Activated CD4-positive, CD25-positive, alpha-beta regulatory T cell (primary cell): ENCODE measurements around the gene ANKS1A.

Source experiments
- DNase-seq, 4 experiments: peaks; one replicate each; lab custom pipeline; 2025; lab: John Stamatoyannopoulos, UW

The ANKS1A gene

DNA sequence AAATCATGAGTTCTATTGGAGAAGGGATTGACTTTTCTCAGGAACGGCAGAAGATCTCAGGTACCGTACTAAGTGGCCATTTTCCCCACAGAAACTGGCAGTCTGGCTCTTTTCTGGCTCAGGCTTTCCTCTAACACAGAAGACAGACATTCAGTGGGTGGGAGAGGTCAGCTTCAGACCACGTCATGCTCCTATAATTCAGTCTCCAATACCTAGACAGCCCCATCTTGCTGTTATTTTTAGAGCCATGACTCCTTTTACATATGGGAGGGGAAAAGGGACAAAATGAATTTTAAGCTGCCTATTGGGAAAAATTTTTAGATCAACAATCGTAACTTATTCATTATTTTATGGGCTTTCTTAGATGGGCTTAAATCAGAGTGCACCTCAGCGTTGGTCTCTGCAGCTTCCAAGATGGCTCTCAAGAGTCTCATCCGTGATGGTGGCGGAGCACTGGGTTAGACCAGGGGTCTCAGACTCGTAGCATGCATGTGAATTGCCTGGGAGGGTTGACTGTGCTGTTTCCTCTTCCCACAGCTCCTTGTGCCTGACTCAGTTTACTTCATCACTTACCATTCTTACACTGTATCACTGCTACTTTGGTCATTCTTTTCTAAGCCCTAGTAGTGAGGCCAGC lies 165.2 kb downstream of the ANKS1A start:
- DNase-seq, result no peak

DNA sequence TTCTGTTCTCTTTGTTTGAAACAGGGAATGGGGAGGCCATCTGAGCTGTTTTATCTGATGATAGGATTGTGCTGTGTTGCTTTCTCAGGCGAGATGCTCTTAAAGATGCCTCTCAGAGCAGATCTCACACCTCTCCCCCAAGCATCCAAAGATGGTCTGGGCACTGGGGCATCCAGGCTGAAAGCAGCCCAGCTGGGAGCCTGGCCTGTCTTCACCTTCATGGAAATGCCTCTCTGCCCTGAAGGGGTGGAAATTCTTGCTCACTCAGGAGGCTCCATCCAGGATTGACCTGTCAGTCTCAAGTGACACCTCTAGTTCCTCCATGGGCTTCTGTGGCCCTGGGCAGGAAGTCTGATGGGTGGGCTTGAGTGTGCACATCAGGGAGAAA lies 165.7 kb downstream of the ANKS1A start:
- DNase-seq, result no peak

DNA sequence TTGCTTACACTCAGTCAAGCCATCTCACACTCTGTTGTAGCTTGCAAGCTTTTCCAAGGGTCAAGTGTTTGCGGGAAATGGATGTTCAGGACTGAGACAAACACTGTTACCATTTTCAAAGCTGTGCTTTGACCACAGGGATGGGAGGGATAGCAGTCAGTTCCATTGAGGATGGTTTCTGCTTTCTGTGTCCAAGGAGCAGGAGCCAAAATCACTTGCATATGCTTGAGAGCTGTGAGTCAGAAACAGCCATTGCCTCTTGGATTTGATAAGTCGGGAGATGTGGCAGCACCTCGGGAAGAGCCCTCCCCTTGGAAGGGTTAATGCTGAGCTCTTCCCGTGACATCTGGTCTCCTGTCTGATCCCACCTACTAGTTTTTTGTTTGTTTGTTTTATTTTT lies 166.8 kb downstream of the ANKS1A start:
- DNase-seq, result no peak

DNA sequence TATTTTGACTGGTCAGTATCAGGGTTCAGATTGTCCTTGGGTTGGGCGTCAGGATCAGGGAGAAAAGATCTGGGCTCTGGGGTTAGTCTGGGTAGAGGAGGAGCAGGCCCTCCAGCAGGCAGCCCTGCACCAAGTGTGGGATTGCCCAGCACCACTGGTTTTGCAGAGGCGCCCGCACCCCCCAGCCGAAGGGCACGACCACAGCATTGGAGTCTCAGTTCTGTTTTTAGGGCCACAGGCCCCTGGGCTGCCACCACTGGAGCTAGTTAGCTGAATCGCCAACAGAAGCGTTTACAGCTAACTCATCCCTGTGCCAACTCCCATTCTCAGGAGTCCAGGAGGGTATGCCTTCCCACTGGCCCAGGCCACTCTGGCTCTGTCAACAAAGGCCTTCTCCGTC lies 167.9 kb downstream of the ANKS1A start:
- no peak for DNase-seq

DNA sequence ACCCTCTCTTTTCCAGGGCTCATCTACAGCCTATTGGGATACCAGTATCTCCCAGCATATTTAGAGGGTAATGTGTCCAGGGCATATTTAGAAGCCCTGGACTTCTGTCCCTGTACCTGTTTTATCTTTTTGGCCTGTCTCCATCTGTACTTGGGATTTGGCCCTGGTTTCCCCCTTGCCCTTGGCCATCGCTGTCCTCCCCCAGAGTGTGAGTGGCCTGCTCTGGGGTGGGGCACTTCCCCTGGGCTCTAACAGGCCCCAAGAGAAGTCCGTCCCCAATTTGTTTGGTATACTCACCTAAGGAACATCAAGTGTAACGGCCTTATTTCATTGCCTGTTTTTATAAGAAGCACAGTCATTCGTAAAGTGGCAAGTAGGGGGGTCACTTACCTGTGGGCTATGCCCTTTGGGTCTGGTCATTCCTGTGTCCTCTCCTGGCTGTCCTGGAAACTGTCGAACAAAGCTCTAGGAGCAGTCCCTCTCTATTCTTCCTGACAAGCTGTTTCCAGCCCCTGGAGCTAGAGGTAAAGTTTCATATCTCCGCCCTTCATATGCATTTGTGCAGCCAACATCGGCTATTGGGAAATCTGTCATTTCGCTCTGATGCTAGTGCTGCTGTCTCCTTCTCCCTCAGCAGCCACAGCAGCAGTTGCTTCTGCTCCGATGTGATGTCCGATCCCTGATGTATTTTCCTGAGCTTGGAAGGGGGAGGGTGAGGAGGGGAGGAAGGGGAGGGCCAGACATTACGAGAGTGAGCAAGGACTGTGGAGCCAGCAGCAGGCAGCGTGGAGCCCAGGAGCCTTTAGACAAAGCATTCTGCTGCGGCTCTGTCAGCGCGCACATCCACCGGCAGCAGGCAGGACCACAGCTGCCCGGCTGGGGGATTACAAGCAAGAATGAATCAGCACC lies 168.6 kb downstream of the ANKS1A start:
- no peak for DNase-seq

DNA sequence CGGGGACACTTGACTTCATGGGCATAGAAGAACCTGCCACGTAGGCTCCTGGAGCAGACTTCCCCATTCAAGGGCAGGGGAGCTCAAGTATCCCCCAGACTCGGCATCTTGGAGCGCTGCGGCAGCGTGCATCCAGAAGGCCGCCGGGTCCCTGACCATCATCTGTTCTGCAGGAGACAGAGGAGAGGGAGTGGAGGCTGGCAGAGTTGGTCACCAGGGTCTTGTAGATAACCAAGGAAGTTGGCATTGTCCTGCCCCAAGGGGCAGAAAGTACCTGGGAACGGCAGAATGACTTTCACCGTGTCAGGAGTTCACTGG lies 169.3 kb downstream of the ANKS1A start:
- no peak for DNase-seq

DNA sequence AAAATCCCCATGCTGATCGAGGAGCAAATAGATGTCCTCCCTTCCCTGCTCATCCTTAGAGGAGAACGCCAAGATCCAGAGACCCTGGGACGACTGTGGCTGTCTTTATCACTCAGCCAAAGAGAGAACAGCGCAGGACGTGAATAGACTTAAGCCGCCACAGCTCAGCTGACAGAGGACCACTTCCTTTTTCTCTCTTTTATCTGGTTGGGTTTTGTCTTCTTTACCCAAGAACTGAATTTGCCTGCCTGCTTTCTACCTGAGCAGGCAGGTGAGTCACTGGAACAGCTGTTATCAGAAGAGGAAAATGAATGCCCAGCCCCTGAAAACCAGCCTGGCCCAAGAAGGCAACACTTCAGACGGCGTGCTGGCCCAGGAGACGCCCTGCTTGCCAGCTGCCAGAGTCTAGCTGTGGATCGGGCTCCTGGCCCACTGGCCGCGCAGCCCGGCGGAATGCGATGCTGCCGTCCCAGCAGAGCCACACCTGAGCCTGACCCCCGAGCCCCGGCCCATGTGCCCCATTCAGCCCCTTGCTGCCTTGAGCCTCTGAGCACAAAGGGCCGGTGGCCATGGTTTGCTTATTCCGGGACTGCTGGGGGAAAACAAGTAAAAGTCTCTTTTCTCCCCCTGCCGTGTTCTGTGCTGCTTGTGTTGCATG lies 169.9 kb downstream of the ANKS1A start:
- no peak for DNase-seq

DNA sequence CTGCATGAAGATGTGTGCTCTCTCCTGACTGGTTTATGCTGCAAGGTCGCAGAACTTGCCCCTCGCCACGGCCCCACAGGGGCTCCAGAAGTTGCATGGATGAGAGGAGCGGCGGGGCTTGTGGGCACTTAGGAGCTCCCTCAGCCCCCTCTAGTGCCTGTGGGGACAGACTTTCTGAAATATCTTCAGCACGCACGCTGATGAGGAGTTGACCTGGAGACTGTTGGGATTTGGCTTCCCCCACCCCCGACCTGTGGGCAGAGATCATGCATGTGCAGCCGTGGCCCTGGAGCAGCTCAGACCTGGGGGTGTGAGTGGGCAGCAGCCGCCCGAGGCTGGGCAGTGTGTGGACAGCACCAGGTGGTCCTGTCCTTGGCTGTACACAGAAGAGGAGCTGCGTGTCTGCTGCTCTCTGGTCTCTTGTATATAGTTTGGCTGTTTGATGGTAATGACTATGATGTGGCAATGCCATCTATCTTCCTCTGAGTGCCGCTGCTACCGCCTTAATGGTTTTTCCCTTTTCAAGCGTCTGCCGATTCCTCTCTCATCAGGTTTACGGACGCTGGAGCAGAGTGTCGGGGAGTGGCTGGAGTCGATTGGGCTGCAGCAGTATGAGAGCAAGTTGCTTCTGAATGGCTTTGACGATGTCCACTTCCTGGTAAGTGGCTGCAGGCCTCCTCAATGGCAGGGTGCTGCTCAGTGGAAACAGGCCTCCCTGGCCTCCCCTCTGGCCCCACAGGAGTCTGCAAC lies 170.7 kb downstream of the ANKS1A start:
- no peak for DNase-seq

DNA sequence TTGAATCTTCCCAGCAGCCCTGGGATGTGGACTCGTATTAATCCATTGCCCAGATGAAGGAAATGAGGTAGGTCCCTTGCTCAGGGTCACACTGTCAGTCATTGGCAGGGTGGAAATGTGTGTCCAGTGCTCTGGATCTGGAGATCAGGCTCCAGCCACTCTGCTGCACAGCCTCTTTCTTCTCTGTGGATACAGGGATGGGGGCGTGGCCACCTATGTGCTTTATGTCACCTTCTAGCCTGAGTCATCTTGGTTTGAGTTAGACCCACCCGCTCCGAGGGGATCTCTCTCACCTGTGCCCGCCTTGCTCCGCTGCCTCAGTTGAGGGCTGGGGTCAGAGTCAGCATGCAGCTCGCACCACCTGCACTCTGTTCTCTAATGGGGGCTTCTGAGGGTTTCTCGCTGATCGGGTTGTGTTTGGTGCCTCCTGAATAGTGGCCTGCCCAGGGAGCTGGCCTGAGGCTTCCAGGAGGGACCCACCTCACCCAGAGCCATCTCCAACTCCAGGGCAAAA lies 172.1 kb downstream of the ANKS1A start:
- DNase-seq, result no peak

DNA sequence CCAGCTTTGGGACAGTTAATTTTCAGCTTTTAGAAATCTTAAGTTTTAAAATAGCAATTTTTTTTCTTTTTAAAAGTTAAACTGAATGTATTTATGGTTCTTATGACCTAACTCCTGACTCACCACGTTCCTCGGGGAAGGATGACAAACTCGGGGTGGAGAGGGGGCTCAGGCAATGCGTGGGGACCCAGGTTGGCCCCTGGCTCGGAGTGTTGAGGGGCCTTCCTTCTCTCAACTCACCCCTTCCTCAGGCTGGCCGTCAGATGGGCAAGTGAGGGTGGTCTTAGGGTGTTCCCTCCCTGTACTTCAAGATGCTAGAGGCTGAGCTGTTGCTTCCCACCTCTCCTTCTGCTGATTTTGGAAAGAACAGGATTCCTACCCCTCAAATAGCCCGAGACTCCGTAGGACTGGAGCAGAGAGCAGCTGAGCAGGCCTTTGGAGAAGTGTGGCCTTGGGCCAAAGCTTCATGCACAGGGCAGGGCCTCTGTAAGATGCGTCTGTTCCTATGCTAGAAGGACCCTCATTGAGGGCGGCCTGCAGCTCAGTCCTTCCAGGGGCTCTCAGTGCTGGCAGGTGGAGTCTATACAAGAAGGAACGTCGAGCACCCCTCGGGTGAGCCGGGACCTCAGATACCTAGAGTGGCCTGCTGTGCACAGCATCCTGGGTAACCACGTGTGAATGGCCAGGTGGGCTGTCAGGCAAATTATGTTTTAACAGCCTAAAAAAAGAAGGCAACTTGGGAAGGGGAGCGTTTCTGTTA lies 172.8 kb downstream of the ANKS1A start:
- DNase-seq, result no peak

DNA sequence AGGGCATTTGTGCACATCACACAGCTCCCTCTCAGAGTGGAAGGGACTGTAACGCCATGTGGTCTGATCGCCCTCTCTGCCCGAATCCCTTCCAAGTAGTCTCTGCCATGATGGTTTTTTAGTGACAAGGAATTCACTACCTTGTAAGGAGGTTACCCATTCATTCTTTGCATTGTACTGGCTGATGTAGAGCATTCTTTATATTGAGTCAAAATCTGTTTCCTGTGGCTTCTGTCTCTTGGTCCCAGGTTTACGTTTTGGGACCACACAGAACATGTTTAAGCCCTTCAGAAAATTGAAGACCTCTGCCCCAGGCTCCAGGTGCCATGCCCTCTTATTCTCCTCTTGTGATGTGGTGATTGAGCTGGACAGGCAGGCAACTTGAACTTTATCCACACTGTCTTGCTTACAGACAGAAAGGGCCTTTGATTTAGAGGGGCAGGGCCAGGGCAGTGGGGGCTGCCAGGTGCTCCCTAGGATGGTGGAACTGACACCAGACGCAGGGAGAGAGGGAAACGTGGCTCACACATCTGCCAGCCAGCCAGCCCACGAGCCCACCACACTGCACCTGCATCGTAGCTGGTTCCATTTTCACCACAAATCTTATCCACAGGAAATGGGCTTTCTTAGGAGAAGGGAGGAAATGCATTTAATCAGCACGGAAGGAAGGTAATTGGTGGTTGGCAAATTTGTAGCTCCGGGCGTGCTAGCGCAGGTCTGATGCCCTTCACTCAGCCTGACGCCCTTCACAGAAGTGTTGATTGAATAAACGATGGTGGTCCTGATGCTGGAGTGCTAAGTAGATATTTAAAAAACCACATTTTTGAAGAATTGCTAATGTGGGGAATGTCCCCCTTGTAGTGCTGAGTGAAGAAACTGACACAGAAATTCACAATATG lies 173.9 kb downstream of the ANKS1A start:
- DNase-seq, result no peak

DNA sequence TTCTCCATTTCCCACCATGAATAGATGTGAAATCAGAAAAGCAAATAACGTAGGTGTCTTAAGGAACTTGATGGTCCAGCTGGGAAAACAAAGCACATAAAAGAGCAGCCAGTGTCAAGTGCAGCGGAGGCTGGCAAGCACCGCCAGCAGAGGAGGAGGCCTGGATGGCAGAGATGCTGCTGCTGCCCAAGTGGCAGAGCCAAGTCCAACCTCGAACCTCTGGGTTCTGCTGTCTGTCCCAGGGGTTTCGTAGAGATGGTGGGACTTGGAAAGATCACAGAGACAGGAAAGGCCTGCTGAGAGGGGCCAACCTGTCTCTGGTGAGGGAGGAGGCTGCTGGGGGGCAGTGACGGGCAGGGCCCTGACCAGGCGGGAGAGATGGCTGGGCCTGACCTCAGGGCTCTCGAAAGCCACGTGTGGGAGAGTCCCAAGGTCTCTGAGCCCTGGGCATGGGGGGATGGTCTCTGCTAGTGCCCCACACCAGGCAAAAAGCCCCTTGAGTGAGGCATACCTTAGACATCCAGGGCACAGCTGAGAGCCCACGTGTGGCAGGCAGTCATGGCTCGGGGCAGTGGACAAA lies 174.7 kb downstream of the ANKS1A start:
- no peak for DNase-seq

DNA sequence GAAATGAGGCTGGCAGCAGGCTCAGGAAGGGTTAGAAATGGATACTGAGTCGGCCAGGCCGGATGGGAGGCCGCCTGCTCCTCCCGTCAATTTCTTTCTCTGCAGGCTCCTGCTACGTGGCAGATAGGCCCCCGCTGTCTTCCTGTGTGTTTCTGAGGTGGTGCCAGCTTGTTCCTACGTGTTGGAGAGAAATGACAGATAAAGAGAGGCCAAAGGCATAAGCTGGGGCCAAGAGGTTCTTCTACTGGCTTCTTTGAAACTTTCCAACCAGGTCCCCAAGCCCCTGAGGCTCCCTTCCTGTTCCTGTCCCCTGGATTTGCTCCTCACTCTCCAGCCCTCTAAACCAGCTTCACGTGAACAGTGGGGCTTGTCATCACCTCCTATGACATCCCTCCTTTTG lies 175.2 kb downstream of the ANKS1A start:
- DNase-seq, result no peak

DNA sequence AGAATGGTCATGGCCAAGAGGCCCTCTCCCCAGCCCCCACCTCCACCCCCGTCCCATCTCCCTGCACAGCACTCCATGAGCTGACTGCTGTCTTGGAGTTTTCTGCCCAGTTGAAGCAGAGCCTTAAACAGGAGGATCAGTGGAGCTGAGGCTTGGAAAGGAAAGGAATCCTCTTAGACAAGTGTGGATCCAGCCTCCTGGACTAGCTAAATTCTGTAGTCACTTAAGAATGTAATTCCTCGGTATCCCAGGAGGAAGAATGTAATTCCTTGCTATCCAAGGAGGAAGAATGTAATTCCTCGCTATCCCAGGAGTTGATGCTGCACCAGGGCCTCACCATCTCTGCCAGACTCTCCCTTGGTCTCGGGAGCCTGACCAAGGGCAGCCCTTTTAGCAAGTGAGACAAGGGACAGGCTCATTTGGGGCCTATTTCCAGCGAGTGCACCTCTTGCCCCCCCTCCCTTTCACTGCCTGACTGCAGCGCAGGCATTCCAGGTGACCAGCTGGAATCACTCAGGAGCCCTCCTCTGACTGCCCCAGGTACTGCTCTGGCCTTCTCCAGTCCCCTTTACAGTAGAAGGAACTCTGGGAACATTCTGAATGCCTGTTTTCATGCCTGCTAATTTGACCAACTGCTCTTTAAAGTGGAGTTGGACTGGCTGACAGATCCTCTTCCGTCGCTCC lies 175.8 kb downstream of the ANKS1A start:
- DNase-seq, result no peak

DNA sequence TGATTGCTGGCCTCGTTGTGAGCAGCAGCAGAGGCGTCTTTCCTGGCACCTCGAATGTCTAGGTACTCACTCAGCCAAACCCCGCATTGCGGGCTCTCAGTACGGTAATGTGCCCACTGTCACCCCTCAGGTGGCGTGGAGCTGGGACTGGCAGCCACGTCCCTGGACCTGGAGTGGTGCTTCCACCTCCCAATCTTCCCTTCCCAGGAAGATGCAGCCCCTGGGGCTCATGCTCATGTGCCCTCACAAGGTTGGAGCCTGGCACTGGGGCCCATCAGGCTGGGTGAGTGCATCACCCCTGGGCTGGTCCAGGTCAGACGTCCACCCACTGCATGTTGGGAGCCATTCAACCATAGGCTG lies 176.4 kb downstream of the ANKS1A start:
- no peak for DNase-seq

DNA sequence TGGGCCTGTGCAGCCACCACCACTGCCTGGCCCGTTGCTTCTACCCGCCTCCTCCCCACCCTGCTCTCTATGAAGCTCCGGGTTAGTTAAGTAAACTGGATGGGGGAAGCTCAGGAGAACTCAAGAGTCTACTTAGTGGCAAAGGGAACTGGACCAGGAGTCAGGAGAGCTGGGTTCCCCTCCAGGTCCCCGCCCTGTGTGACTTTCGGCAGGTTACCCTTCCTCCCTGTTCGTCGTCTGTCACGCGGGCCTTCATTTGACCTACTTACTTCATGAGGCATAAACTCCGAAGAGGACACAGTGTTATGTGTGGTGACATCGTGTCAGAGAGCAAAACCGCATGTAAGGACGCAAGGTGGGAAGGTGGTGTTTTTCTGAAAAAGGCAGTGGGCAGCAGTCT lies 176.8 kb downstream of the ANKS1A start:
- no peak for DNase-seq

DNA sequence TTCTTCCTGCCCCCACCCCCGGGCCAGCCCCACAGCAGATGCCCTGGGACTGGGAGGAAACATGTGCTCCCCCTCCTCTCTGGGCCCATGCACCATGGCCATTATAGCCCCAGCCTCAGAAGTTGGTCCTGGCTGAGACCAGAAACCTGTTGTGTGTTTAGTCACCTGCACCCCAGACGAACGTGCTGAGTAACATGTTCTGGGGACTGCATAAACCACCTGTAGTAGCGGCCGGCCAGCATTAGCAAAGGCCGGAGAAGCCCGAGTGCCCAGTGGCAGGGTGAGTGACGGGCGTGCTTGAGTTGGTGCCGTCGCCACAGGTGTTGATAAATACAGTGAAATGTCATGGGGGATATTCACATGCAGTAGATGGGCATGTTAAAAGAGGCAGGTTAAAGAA lies 178.2 kb downstream of the ANKS1A start:
- DNase-seq, result no peak

DNA sequence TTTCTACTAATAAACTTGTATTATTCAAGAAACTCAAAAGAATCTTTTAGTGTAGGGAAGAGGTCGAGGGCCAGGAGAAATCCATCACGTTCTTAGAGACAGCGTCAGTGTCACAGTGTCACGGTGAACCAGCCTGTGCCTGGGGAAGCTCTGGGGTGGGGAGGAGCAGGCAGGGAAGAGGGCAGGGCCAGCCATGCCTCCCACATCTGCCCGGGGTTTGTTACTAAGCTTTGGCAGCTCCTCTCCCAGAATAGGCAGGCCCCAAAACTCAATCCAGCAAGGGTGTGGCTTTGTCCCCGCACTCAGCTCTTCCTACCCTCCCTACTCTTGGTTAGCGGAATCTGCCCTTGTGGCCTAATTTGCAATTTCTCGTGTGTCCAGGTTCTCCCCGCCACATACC lies 179.2 kb downstream of the ANKS1A start:
- no peak for DNase-seq

DNA sequence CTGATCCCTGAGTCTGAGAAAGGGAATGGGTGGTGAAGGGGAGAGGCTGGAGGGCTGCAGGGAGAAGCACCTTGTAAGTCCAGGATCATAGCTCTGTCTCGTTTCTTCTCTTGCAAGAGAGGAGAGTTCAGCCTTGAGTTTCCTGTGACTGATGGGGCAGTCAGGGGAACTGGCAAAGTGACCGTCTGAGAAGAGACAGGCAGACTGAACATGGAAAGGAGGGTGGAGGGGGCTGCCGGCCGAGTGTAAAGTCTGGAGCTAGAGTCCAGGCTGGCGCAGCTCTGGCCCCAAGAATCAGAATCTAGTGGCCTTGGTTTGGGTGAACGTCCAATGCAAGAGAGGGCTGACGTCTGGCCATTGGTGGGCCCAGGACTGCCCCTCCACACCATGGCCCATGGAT lies 179.6 kb downstream of the ANKS1A start:
- DNase-seq, result no peak

DNA sequence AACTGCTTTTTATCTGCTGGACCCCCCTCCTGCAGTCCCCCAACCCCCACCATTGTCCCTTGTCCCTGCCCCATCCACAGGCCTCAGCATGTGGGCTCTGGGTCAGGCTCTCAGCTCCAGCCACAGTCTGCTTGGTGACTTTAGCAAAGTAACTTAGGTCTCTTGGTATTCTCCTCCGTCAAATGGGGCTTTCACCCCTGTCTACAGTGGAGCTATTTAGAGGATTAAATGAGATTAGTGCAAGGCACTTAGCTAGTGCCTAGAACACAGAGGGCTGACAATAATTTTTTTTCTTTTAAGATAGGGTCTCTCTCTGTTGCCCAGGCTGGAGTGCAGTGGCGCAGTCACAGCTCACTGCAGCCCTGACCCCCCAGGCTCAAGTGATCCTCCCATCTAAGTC lies 180.2 kb downstream of the ANKS1A start:
- DNase-seq, result no peak
